ENCODE data around the gene STK39. TPM values are rescaled to one million over a fixed set of nuclear protein-coding genes. Genes with fewer than 3 reads are reported as not detected.

The STK39 gene
- total RNA-seq, 1 experiment from 2014 or later: 22.1 TPM

DNA sequence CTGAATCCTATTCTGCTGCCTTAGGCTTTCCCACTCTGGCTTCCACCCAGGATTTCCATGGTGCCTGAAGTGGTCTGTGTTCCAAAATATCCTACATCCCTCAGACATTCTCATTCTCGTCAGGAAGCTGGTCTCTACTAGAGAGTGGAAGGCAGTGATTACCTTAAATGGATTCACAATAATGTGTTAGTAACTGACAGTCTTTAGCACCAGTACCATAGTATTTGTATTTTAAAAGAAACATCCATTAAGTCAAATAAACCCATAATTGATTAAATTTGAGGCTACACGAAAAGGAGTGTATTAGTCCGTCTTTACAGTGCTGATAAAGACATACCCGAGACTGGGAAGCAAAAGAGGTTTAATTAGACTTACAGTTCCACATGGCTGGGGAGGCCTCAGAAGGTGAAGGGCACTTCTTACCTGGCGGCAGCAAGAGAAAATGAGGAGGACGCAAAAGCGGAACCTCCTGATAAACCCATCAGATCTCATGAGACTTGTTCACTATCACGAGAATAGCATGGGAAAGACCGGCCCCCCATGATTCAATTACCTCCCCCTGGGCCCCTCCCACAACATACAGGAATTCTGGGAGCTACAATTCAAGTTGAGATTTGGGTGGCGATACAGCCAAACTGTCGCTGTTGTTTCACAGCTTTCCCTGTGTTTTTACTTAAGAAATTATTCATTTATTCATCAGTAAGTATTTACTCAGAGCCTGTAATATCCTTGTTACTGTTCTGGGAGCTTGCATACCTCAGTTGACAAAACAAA, 306.5 kb downstream of the STK39 start:
- H3T11ph ChIP-seq (ENCODE audit: low read length): no peak overlapping the region
- H2AFZ ChIP-seq (ENCODE audit: low read length): no peak overlapping the region
- H4K91ac ChIP-seq (ENCODE audit: insufficient read length, low read depth, low read length): no peak overlapping the region
- H3K23me2 ChIP-seq (ENCODE audit: insufficient read length, low read depth, low read length, poor library complexity, severe bottlenecking): no peaks in the 10 kb centered on the region
- no peak overlapping the region for H2BK20ac ChIP-seq (ENCODE audit: low read depth, low read length, poor library complexity, severe bottlenecking)
- H4K5ac ChIP-seq (ENCODE audit: insufficient read length, low read depth, low read length): no peak overlapping the region
- WGBS (ENCODE audit: extremely low coverage, insufficient read length, low lambda C conversion rate): no CpG with 5 or more reads among the region's 11 CpGs
- no peak overlapping the region for H2BK15ac ChIP-seq (ENCODE audit: low read depth, low read length)
- Mint-ChIP-seq H3K9me3 (peaks cover 0 to 2% of the 10 kb centered on the region in 2 experiments; a peak in 3 of 5 replicates), H3K4me1 (peaks cover 19 to 25% of the 10 kb centered on the region in 2 experiments), H3K36me3 (ENCODE audit: insufficient read depth in 1 of 3, low read depth in 3 of 3) (peaks cover 0 to 15% (median 0%) of the 10 kb centered on the region in 3 experiments; a peak in 2 of 7 replicates), H3K4me3 (no peak overlapping the region), H3K27me3 (ENCODE audit: low read depth) (no peaks in the 10 kb centered on the region), H3K27ac (no peak overlapping the region)
- no peaks in the 10 kb centered on the region for H3K79me2 ChIP-seq (ENCODE audit: insufficient read depth, low read length)
- no peak overlapping the region for H3K56ac ChIP-seq (ENCODE audit: insufficient read length, low read depth, low read length)
- H3K23ac ChIP-seq (ENCODE audit: insufficient read length, low read depth, low read length): no peak overlapping the region
- H4K8ac ChIP-seq (replicated peaks; ENCODE audit: insufficient read length, low read depth, low read length): no peak overlapping the region
- no peak overlapping the region for H2BK120ac ChIP-seq (ENCODE audit: low read depth, low read length, poor library complexity, severe bottlenecking)
- no peaks in the 10 kb centered on the region for H4K20me1 ChIP-seq (ENCODE audit: control insufficient read depth, insufficient read depth, insufficient read length)
- H3K9ac ChIP-seq (ENCODE audit: extremely low read depth, insufficient read length, low read length): no peak overlapping the region
- no peak overlapping the region for H3K27ac ChIP-seq (ENCODE audit: insufficient read length, low read depth, low read length)
- no peak overlapping the region for H2BK12ac ChIP-seq (ENCODE audit: insufficient read length, low read depth, low read length)
- no peak for DNase-seq
- no peaks in the 10 kb centered on the region for H3K79me1 ChIP-seq (ENCODE audit: insufficient read depth, low read depth, low read length, poor library complexity, severe bottlenecking)
- H2BK5ac ChIP-seq (ENCODE audit: insufficient read length, low read length): no peak overlapping the region
- no peaks in the 10 kb centered on the region for H3K27me3 ChIP-seq (ENCODE audit: insufficient read depth, low read length)
- H3K18ac ChIP-seq (ENCODE audit: insufficient read length, low read depth, low read length): no peak overlapping the region
- TF ChIP-seq, protein P1, sequence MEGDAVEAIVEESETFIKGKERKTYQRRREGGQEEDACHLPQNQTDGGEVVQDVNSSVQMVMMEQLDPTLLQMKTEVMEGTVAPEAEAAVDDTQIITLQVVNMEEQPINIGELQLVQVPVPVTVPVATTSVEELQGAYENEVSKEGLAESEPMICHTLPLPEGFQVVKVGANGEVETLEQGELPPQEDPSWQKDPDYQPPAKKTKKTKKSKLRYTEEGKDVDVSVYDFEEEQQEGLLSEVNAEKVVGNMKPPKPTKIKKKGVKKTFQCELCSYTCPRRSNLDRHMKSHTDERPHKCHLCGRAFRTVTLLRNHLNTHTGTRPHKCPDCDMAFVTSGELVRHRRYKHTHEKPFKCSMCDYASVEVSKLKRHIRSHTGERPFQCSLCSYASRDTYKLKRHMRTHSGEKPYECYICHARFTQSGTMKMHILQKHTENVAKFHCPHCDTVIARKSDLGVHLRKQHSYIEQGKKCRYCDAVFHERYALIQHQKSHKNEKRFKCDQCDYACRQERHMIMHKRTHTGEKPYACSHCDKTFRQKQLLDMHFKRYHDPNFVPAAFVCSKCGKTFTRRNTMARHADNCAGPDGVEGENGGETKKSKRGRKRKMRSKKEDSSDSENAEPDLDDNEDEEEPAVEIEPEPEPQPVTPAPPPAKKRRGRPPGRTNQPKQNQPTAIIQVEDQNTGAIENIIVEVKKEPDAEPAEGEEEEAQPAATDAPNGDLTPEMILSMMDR (conservative IDR thresholded peaks at IDR 0.05): no peak
- no peak overlapping the region for H3K4me2 ChIP-seq (ENCODE audit: insufficient read depth, insufficient read length, low read length)
- H3K14ac ChIP-seq (ENCODE audit: insufficient read depth, low read length): no peak overlapping the region
- no peaks in the 10 kb centered on the region for H3K9me3 ChIP-seq (ENCODE audit: control insufficient read depth, low read depth, low read length)
- no peak overlapping the region for H2AK5ac ChIP-seq (ENCODE audit: insufficient read length, low read length)
- H3K4ac ChIP-seq (ENCODE audit: low read depth, low read length): no peak overlapping the region
- no peaks in the 10 kb centered on the region for H3K4me1 ChIP-seq (ENCODE audit: insufficient read depth, low read length)
